Spleen (tissue), 11 donors: ENCODE data around the gene CCND2. TPM values are rescaled to one million over a fixed set of nuclear protein-coding genes. Genes with fewer than 3 reads are reported as not detected.
A peak's percentile ranks its signal among the peaks of the same experiment; 100 is the strongest.

Experiments used
- DNase-seq: peaks from one replicate; pipeline ENCODE4 v3.0.0-alpha.2; 2020
- H3K27ac ChIP-seq, 8 donors: fragments of 200-600 bp; sonication (generic) in 7 of 8; 1 replicate in 4 of 8; 2 replicates in 4 of 8; pipeline versions ENCODE4 v1.5.0 to v1.8.0; 2016 to 2021; ENCODE audit warnings: inconsistent platforms in 4 of 8, mild to moderate bottlenecking in 4 of 8, moderate library complexity in 1 of 8
- H3K27me3 ChIP-seq, 7 donors: fragments of 200-600 bp; sonication (generic) in 6 of 7; replicated peaks in 1 of 7; 1 replicate in 4 of 7; 2 replicates in 3 of 7; pipeline versions ENCODE4 v1.5.0 to v1.8.0; 2016 to 2021; ENCODE audit warnings: inconsistent platforms in 3 of 7, mild to moderate bottlenecking in 1 of 7
- H3K36me3 ChIP-seq, 6 donors: fragments of 200-600 bp; sonication (generic) in 5 of 6; 1 replicate in 4 of 6; 2 replicates in 2 of 6; pipeline versions ENCODE4 v1.5.0 to v1.8.0; 2016 to 2021; ENCODE audit warnings: inconsistent platforms in 2 of 6
- H3K4me1 ChIP-seq, 6 donors: fragments of 200-600 bp; sonication (generic) in 5 of 6; 1 replicate in 3 of 6; 2 replicates in 3 of 6; pipeline versions ENCODE4 v1.5.0 to v1.8.0; 2016 to 2021; ENCODE audit warnings: inconsistent platforms in 3 of 6
- H3K4me3 ChIP-seq, 8 donors: fragments of 200-600 bp; sonication (generic) in 7 of 8; 1 replicate in 4 of 8; 2 replicates in 4 of 8; pipeline versions ENCODE4 v1.5.0 to v1.8.0; 2016 to 2021; ENCODE audit warnings: inconsistent platforms in 4 of 8, mild to moderate bottlenecking in 4 of 8, moderate library complexity in 2 of 8
- H3K9me3 ChIP-seq, 8 donors: fragments of 200-600 bp; sonication (generic) in 7 of 8; 1 replicate in 4 of 8; 2 replicates in 4 of 8; pipeline versions ENCODE4 v1.5.0 to v1.8.0; 2016 to 2021; ENCODE audit warnings: inconsistent platforms in 4 of 8
- CTCF ChIP-seq, 11 experiments: fragments of 200-600 bp in 7 of 11; fragments of 450-650 bp in 4 of 11; sonication (generic) in 4 of 11; IDR thresholded peaks in 8 of 11; conservative IDR thresholded peaks in 3 of 11; 1 replicate in 7 of 11; 2 replicates in 4 of 11; pipeline versions ENCODE4 v1.4.0 to v1.8.0; 2016 to 2021; ENCODE audit warnings: antibody characterized with exemption in 11 of 11, inconsistent platforms in 4 of 11, mild to moderate bottlenecking in 1 of 11
- POLR2A ChIP-seq, 3 donors: fragments of 450-650 bp; IDR thresholded peaks; one replicate each; pipeline ENCODE4 v1.5.1; 2017; ENCODE audit warnings: antibody characterized with exemption in 3 of 3, mild to moderate bottlenecking in 1 of 3
- POLR2AphosphoS5 ChIP-seq, 3 donors: sonication (generic); formaldehyde crosslinking; IDR thresholded peaks; one replicate each; pipeline ENCODE4 v1.5.1; 2017; ENCODE audit warnings: antibody characterized with exemption in 3 of 3
- WGBS, 5 donors: extraction: QIAGEN DNeasy Blood & Tissue Kit in 3 of 5; methylation state at CpG; one replicate each; pipeline versions ENCODE4 v1.1.5 to v1.1.7; 2013 to 2018; 5-methylcytosine and 5-hydroxymethylcytosine counted together
- intact Hi-C: fragments of 100-400 bp; cut with DNase I; formaldehyde crosslinking; loops from one replicate; pipeline ENCODE4 v1.15.0; 2023; ENCODE audit warnings: low total_unique reads
- polyA plus RNA-seq, 3 donors: library from polyadenylated mRNA; stranded (reverse); fragments of 200-250 nt; gene quantifications; one replicate each; pipeline ENCODE4 v1.2.1, GENCODE V29; 2013
- total RNA-seq, 7 donors: library from RNA; depleted of rRNA in 3 of 7; stranded (reverse); fragments of >200 nt in 3 of 7; fragmentation: NEBNext Ultra II Directional in 4 of 7; extraction: Animal tissue kit (Norgen Biotek cat#: 25700) in 4 of 7; gene quantifications; one replicate each; pipeline versions ENCODE4 v1.1.0 to v1.2.1, GENCODE V29; 2016 to 2021
- donor health status: healthy with polysubstance abuse.
- donor health status: DM: no; HTN: no; CAD: no; lungs with moderate emphysema.
- donor health status: DM: no; HTN: no; CAD: no.
- donor health status: Bipolar disorder and iron deficiency.
- donor health status: healthy.
- donor health status: DM: no; HTN: no; CAD: no.
- donor health status: DM: yes; HTN: yes; CAD: no.

CCND2 gene
- total and polyA plus RNA-seq, 10 donors: 9.4 to 110 (median 59.4) TPM

- Histone ChIP-seq H3K9me3 (no peaks in the 10 kb centered on the region), H3K27me3 (no peaks in the 10 kb centered on the region), H3K27ac (no peak overlapping the region), H3K4me1 (peaks cover 7 to 98% (median 61%) of the 10 kb centered on the region in 6 donors), H3K4me3 (no peak overlapping the region), H3K36me3 (peaks cover 0 to 100% (median 85%) of the 10 kb centered on the region in 6 donors)
- intact Hi-C loops: no loop called here
- WGBS, 5 donors: 89 to 94% (median 91%) methylated on average over 14 to 16 of the region's 16 CpGs
- no peak for DNase-seq
- TF ChIP-seq CTCF (IDR thresholded peaks at IDR 0.05 in 8 of 11, conservative IDR thresholded peaks at IDR 0.05 in 3 of 11) (no peak), POLR2AphosphoS5 (IDR thresholded peaks at IDR 0.05) (peak in 1 of 3 donors; percentile 25), POLR2A (IDR thresholded peaks at IDR 0.05) (no peak)
Measured at GRCh38 chr12:4282103-4282891, 8.7 kb downstream of the CCND2 start.

GRCh38 chr12:4282892-4283511 lies 9.4 kb downstream of the CCND2 start:
- no peak for TF ChIP-seq POLR2AphosphoS5 (IDR thresholded peaks at IDR 0.05)
- no peak for TF ChIP-seq CTCF (IDR thresholded peaks at IDR 0.05 in 8 of 11, conservative IDR thresholded peaks at IDR 0.05 in 3 of 11)
- TF ChIP-seq POLR2A (IDR thresholded peaks at IDR 0.05): no peak
- 83 to 94% (median 85%) methylated on average over 11 to 12 of the region's 12 CpGs for WGBS, 5 donors
- intact Hi-C loops: no loop called here
- H3K27ac ChIP-seq: no peak overlapping the region
- H3K4me3 ChIP-seq: no peak overlapping the region
- H3K36me3 ChIP-seq: peaks cover 0 to 100% (median 82%) of the 10 kb centered on the region in 6 donors
- no peaks in the 10 kb centered on the region for H3K27me3 ChIP-seq
- H3K4me1 ChIP-seq: peaks cover 7 to 98% (median 58%) of the 10 kb centered on the region in 6 donors
- no peak for DNase-seq
- no peaks in the 10 kb centered on the region for H3K9me3 ChIP-seq

- no peak overlapping the region for H3K4me3 ChIP-seq
- intact Hi-C loops: no loop called here
- no peak for DNase-seq
- no peaks in the 10 kb centered on the region for H3K27me3 ChIP-seq
- no peak overlapping the region for H3K27ac ChIP-seq
- 79 to 90% (median 85%) methylated on average over 12 of the region's 12 CpGs for WGBS, 5 donors
- peaks cover 0 to 100% (median 79%) of the 10 kb centered on the region in 6 donors for H3K36me3 ChIP-seq
- no peak for TF ChIP-seq POLR2A (IDR thresholded peaks at IDR 0.05)
- TF ChIP-seq CTCF (IDR thresholded peaks at IDR 0.05 in 8 of 11, conservative IDR thresholded peaks at IDR 0.05 in 3 of 11): no peak
- TF ChIP-seq POLR2AphosphoS5 (IDR thresholded peaks at IDR 0.05): no peak
- no peaks in the 10 kb centered on the region for H3K9me3 ChIP-seq
- peaks cover 7 to 98% (median 57%) of the 10 kb centered on the region in 6 donors for H3K4me1 ChIP-seq
Measured at GRCh38 chr12:4283512-4284255, 10.1 kb downstream of the CCND2 start.
